Measurements from ENCODE around the gene SERINC3. TPM values are rescaled to one million over a fixed set of nuclear protein-coding genes. Genes with fewer than 3 reads are reported as not detected.
A peak's percentile ranks its signal among the peaks of the same experiment; 100 is the strongest.

Gene SERINC3
- total and polyA plus RNA-seq, 2 experiments from 2014 or later, result 80.0 to 128 TPM

- H3K4me3 ChIP-seq, result no peak overlapping the region
- H3K9me2 ChIP-seq (replicated peaks; ENCODE audit: insufficient read depth), result no peaks in the 10 kb centered on the region
- no peak overlapping the region for H2AFZ ChIP-seq
- no peaks in the 10 kb centered on the region for H4K20me1 ChIP-seq (ENCODE audit: insufficient read depth, poor library complexity, severe bottlenecking)
- H3K27ac ChIP-seq, result no peak overlapping the region
- H3K4me2 ChIP-seq, result no peak overlapping the region
- H3K79me2 ChIP-seq, result no peaks in the 10 kb centered on the region
- no peaks in the 10 kb centered on the region for H3K9me3 ChIP-seq (ENCODE audit: low read depth)
- H3K27me3 ChIP-seq, result no peaks in the 10 kb centered on the region
- H3K4me1 ChIP-seq (ENCODE audit: insufficient read depth), result peaks cover 13% of the 10 kb centered on the region
- H3K36me3 ChIP-seq (replicated peaks; ENCODE audit: insufficient read depth, low read depth), result no peaks in the 10 kb centered on the region
- WGBS (ENCODE audit: low lambda C conversion rate, missing lambda C conversion rate), result 87% methylated on average over 7 of the region's 7 CpGs
- DNase-seq (ENCODE audit: low spot score), result no peak
- TF ChIP-seq EZH2phosphoT487 (IDR thresholded peaks at IDR 0.05; ENCODE audit: low read depth, severe bottlenecking, unreplicated experiment), result no peak
Measured at GRCh38 chr20:44454306-44454963, 67.4 kb downstream of the SERINC3 start.

- H3K36me3 ChIP-seq (replicated peaks; ENCODE audit: insufficient read depth, low read depth), result no peaks in the 10 kb centered on the region
- no peak overlapping the region for H2AFZ ChIP-seq
- DNase-seq (ENCODE audit: low spot score), result no peak
- 79% methylated on average over 7 of the region's 7 CpGs for WGBS (ENCODE audit: low lambda C conversion rate, missing lambda C conversion rate)
- H3K27ac ChIP-seq, result peak overlapping the region; percentile 5
- H3K4me2 ChIP-seq, result no peak overlapping the region
- H3K9me2 ChIP-seq (replicated peaks; ENCODE audit: insufficient read depth), result no peaks in the 10 kb centered on the region
- peaks cover 10% of the 10 kb centered on the region for H3K4me1 ChIP-seq (ENCODE audit: insufficient read depth)
- H3K79me2 ChIP-seq, result no peaks in the 10 kb centered on the region
- no peak for TF ChIP-seq EZH2phosphoT487 (IDR thresholded peaks at IDR 0.05; ENCODE audit: low read depth, severe bottlenecking, unreplicated experiment)
- TF ChIP-seq, protein P1, sequence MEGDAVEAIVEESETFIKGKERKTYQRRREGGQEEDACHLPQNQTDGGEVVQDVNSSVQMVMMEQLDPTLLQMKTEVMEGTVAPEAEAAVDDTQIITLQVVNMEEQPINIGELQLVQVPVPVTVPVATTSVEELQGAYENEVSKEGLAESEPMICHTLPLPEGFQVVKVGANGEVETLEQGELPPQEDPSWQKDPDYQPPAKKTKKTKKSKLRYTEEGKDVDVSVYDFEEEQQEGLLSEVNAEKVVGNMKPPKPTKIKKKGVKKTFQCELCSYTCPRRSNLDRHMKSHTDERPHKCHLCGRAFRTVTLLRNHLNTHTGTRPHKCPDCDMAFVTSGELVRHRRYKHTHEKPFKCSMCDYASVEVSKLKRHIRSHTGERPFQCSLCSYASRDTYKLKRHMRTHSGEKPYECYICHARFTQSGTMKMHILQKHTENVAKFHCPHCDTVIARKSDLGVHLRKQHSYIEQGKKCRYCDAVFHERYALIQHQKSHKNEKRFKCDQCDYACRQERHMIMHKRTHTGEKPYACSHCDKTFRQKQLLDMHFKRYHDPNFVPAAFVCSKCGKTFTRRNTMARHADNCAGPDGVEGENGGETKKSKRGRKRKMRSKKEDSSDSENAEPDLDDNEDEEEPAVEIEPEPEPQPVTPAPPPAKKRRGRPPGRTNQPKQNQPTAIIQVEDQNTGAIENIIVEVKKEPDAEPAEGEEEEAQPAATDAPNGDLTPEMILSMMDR (IDR thresholded peaks at IDR 0.05; ENCODE audit: poor library complexity), result no peak
- TF ChIP-seq EZH2 (IDR thresholded peaks at IDR 0.05; ENCODE audit: borderline replicate concordance), result no peak
- no peak overlapping the region for H3K4me3 ChIP-seq
- H4K20me1 ChIP-seq (ENCODE audit: insufficient read depth, poor library complexity, severe bottlenecking), result no peaks in the 10 kb centered on the region
- no peaks in the 10 kb centered on the region for H3K9me3 ChIP-seq (ENCODE audit: low read depth)
- H3K27me3 ChIP-seq, result no peaks in the 10 kb centered on the region
Measured at GRCh38 chr20:44450903-44451450, 70.9 kb downstream of the SERINC3 start.

- Histone ChIP-seq H3K79me2 (no peaks in the 10 kb centered on the region), H2AFZ (no peak overlapping the region), H3K27me3 (no peaks in the 10 kb centered on the region), H4K20me1 (ENCODE audit: insufficient read depth, poor library complexity, severe bottlenecking) (no peaks in the 10 kb centered on the region), H3K9me2 (replicated peaks; ENCODE audit: insufficient read depth) (no peaks in the 10 kb centered on the region), H3K4me3 (no peak overlapping the region), H3K36me3 (replicated peaks; ENCODE audit: insufficient read depth, low read depth) (no peaks in the 10 kb centered on the region), H3K4me2 (no peak overlapping the region), H3K4me1 (ENCODE audit: insufficient read depth) (peaks cover 10% of the 10 kb centered on the region), H3K9me3 (ENCODE audit: low read depth) (no peaks in the 10 kb centered on the region), H3K27ac (peak overlapping the region; percentile 40)
- TF ChIP-seq EZH2phosphoT487 (IDR thresholded peaks at IDR 0.05; ENCODE audit: low read depth, severe bottlenecking, unreplicated experiment), result no peak
- no peak for TF ChIP-seq EZH2 (IDR thresholded peaks at IDR 0.05; ENCODE audit: borderline replicate concordance)
- TF ChIP-seq, protein P1 (IDR thresholded peaks at IDR 0.05; ENCODE audit: poor library complexity), result no peak
- WGBS (ENCODE audit: low lambda C conversion rate, missing lambda C conversion rate), result 65% methylated on average over 3 of the region's 3 CpGs
- no peak for DNase-seq (ENCODE audit: low spot score)
Measured at GRCh38 chr20:44450281-44450889, 71.5 kb downstream of the SERINC3 start.

GRCh38 chr20:44449864-44450263, 72.0 kb downstream of the SERINC3 start:
- Histone ChIP-seq H3K79me2 (no peaks in the 10 kb centered on the region), H3K27ac (no peak overlapping the region), H3K4me2 (no peak overlapping the region), H4K20me1 (ENCODE audit: insufficient read depth, poor library complexity, severe bottlenecking) (no peaks in the 10 kb centered on the region), H3K36me3 (replicated peaks; ENCODE audit: insufficient read depth, low read depth) (no peaks in the 10 kb centered on the region), H3K27me3 (no peaks in the 10 kb centered on the region), H3K4me1 (ENCODE audit: insufficient read depth) (peaks cover 10% of the 10 kb centered on the region), H3K9me3 (ENCODE audit: low read depth) (no peaks in the 10 kb centered on the region), H3K4me3 (no peak overlapping the region), H3K9me2 (replicated peaks; ENCODE audit: insufficient read depth) (no peaks in the 10 kb centered on the region), H2AFZ (no peak overlapping the region)
- DNase-seq (ENCODE audit: low spot score), result no peak
- TF ChIP-seq EZH2phosphoT487 (IDR thresholded peaks at IDR 0.05; ENCODE audit: low read depth, severe bottlenecking, unreplicated experiment) (no peak), EZH2 (IDR thresholded peaks at IDR 0.05; ENCODE audit: borderline replicate concordance) (no peak)
- TF ChIP-seq, protein P1 (IDR thresholded peaks at IDR 0.05; ENCODE audit: poor library complexity), result no peak
- WGBS (ENCODE audit: low lambda C conversion rate, missing lambda C conversion rate), result 87% methylated on average over 6 of the region's 7 CpGs
